NCI-H2196 treated with DMSO at 0.1 percent for 48 hours (cell line): Measurements from ENCODE around the gene CELF3.
"Not testable (repeated sequence)": the region's sequence is repeated elsewhere in the genome, so short reads cannot be mapped to it uniquely, and the experiment has no call there.

Experiments used
- DNase-seq: peaks from one replicate; lab custom pipeline; 2025; ENCODE audit not compliant: unreplicated experiment; lab: John Stamatoyannopoulos, UW

Gene CELF3

DNA sequence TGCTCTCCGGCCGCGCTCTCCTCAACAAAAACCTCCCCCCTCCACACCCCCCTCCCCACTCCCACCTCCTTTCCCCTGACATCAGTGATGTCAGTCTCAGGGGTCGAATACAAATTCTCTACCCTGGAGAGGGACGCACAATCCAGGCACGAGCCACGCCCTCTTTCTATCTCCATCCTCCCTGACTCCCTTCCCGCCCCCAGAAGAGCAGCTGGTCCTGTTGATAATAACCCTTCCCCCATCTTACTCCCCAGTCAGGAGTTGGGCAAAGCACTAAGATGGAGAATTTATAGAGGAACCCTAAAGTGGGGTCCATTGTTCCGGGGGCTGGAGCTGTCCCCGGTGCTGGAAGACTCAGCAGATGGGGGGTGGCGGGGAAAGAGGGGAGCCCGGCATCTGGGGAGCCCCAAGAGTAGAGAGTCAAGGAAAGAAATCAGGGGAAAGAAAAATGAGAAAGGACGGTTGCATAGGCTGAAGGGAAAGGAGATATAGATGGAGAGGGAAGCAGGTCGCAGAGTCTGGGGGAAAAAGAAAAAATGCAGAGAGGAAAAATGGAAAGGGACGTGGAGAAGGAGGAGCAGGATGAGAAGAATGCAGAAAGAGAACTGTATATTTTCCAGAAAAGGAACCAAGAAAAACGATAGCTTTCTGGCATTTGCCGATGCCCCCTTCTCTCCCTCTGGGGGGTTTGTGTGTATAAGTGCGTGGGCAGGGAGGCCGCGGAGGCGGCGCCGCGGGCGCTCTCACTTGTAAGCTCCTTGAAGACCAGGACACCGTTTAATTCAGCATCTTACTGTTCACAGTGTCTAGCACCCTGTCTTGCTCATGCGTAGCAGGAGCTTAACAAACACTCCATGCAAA lies at the start of gene CELF3:
CELF3 (minus strand) TSS at position 33 of the 861 bp plus-strand sequence. CDS start 783 bp downstream, outside the sequence.
- DNase-seq: peak; percentile 95

DNA sequence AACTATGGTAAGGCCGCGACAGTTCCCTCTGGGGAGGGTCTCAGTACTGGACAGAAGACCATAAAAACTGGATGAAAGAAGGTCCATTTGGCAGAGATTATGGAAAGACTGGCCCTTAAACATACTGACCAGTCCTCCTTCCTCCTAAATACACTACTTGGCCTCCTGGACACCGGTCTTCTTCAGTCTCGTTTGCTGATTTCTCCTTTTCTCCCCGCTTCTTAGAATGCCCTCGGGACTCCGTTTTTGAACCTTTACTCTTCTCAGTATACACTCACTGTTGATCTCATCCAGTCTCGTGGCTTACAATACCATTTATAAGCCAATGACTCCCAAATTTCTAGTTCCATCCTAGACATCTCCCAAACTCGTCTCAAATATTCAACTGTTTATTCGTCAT lies 47.4 kb upstream of the CELF3 start:
- DNase-seq: no peak

DNA sequence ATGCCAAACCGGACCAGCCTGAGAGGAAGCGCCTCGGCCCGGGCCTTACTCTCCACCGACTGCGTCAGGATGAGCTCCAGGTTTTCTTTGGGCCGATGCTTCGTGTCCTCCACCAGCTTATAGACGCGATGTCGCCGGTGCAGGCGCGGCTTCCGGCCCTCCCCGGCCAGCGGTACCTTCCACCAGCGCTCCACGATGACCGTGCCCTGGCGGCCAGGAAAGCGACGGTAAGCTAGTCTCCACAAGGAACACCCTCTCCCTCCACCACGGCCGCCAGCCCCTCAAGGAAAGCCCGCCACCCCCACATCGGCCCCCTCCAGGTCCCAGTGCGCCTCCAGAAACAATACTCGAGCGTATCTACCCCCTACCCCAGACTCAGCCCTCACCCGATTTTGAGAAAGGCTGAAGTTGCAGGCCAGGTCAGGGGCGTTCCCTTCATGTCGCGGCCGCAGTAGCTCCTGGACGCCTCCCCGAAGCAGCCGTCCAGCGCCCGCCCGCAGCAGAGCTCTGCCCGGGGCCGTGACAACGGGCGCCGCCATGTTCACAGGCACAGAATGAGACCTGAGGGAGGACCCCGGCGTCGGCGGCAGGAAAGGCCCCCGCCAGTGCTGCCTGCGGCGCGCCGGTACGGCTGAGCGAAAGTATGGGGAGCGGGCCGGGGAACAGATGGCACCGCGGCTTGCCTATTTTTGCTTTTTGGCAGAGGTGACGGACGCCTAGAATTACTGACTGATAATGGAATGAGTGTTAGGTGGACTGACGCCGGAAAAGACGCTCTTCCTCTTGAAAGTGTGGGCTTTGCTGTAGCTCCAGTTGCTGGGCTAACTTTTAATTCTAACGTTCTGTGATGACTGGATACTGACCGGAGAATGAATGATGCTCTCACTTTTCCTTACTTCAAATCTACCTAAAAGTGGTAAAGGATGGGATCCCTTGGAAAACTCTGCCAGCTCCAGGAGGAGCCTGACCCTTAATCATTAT lies 46.6 kb upstream of the CELF3 start, which contains the start of gene MRPL9:
MRPL9 (minus strand) TSS at position 556 of the 981 bp plus-strand sequence; CDS start at position 539, 17 bp downstream.
- peak; percentile 65 for DNase-seq

DNA sequence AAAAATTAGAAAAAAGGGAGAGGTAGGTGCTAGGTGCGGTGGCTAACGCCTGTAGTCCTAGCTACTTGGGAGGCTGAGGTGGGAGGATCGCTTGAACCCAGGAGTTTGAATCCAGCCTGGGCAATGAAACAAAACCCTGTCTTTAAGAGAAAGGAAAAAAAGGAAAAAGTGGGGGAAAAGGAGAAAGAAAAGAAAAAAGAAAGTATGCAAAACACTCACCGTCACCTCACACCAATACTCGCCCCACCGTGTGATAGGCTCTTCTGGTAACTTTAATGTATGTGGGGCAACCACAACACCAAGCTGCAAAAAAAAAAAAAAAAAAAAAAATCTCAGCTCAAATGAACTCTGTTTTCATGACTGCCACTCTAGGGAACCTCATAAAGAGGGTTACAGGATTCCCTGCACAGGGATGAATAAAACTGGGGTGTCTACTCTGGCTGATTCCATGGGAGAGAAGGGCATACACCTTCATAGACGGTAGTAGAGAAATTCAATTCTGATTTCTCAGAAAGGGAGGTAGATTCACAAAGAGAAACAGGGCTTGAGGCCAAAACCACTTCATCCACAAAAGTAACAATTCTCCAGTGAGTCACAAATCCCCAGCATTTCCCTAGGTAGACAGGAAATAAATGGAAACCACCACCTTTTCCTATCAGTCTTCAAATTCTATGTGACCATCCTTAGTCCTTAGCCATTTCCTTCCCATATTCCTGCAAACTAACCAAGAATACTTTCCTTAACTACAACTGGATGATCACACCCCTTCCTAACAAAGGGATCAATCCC lies 44.2 kb upstream of the CELF3 start:
- no peak for DNase-seq

DNA sequence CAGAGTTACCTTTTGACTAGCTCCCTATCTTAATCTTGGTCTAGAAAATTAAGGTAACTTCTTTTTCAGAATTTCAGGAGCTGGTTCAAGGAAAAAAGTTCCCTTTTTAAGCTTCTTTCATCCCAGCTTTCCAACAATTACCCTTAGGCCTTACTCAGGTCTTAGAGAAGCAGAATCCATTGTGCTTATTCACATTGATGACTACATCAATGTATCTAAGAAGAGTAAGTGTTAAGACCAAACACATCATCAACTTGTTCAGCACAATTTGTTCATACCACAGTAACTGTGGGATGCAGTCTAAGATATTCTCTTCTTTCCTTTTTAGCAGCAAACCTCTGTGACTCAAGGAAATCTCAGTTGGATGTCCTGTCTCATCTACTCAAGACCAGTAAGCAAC lies 42.6 kb upstream of the CELF3 start:
- no peak for DNase-seq

DNA sequence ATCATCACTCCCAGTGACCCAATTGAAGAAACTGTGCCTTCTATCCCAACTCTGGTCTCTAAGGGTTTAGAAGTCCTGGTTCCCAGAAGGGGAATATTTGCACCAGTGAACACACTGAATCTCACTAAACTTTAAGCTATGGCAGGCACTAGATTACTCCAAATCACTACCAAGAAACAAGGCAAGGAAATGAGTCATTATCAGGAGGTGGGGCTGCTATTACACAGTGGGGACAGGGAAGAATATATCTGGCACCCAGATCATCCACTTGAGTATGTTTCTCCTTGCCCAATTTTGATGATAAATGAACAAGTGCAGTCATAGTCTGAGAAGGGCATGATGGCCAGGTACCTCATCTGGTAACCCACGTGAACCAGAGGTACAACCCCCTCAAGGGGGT lies 39.7 kb upstream of the CELF3 start:
- DNase-seq: no peak

DNA sequence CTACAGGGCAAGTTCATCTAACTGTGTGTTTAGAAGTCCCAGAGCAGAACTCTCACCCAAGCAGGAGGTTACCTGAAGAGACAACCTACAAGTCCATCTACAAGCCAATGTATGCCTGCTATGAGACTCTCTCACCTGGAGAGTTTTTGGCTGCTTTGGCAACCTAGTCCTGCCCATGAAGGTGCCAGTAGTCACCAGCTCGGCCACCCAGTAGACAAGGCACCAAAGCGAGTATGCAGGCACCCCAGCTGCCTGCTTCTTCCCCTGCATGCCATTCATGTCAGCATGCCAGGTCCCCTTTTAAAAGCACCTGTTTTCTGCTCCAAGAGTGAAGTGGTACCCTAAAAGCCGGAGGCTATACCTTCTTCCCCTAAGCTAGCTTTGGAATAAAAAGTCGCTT lies 24.9 kb upstream of the CELF3 start:
- no peak for DNase-seq

DNA sequence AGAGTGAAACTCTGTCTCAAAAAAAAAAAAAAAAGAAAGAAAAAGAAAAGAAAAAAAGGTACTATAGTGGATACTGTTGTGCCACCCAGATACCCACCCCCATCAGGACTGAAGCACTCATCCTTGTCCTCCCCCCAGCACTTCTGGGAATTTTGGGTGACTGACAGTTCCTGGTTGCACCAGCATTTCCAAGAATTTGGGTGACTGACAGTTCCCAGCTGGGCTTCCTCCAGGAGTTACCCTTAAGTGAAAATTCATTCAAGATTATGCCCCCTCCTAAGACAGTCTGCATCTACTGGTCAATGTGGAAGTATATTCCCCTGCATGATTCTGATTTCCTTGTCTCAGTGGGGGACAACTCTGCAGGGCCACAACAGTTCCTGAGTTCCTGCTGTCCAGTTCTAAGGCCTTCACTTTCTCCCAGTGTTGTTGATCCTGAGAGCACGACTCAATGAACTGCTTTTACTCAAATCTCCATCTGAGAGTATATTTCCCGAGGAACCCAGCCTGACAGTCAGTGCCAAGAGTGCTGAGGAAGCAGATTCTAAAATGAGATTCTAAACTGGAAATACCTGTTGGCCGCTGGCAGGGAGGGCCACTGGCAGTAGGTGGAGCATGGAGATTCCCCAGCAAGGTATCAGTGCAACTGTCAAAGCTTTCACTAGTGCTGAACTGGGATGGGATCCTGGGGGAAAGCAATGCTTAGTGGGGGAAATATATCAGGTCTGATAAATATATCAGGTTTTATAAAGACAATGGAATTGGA lies 23.2 kb upstream of the CELF3 start:
- no peak for DNase-seq

DNA sequence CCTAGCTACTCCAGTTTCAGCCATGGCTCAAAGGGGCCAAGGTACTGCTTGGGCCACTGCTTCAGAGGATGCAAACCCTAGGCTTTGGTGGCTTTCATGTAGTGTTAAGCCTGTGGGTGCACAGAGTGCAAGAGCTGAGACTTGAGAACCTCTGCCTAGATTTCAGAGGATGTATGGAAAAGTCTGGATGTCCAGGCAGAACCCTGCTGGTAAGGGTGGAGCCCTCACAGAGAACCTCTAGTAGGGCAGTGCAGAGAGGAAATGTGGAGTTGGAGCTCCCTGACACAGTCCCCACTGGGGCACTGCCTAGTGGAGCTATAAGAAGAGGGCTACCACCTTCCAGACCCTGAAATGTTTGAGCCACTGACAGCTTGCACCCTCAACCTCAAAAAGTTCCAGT lies 20.9 kb upstream of the CELF3 start:
- DNase-seq: no peak

DNA sequence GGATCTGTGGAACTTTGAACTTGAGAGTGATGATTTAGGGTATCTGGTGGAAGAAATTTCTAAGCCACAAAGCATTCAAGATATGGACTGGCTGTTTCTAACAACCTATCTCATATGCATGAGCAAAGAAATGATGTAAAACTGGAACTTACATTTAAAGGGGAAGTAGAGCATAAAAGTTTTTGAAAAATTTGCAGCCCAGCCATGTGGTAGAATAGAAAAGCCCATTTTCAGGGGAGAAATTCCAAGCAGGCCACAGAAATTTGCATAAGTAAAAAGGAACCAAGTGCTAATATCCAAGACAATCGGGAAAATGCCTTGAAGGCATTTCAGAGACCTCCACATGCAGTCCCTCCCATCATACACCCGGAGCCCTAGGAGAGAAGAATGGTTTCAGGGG lies 20.4 kb upstream of the CELF3 start:
- DNase-seq: no peak

DNA sequence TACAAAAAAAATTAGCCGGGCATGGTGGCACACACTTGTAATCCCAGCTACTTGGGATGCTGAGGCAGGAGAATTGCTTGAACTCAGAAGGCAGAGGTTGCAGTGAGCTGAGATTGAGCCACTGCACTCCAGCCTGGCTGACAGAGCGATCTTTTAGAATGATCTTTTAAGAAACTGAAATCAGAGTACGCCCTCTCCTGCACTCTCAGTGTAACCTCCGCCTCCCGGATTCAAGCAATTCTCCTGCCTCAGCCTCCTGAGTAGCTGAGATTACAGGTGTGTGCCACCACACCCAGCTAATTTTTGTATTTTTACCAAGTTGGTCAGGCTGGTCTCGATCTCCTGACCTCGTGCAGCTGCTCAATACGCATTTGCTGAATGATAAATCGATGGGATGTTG lies 17.4 kb upstream of the CELF3 start:
- DNase-seq: not testable (repeated sequence)

DNA sequence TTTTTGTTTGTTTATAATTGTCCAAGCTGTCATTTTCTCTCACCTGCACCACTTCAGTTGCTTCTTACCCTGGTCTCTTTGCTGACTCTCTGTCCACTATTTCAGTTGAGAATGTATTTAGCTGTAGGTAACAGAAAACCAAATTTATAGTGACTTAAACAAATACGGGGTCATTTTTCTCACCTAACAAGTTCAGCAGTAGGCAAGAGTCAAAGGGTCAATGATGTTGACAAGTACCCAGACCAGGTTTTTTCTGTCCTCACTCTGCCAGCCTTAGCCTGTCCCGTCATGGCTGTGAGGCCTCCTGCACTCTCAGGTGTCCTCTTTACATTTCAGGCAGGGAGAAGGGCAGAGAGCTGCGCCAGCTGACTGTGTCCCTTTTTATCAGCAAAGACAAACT lies 16.5 kb upstream of the CELF3 start:
- DNase-seq: no peak

DNA sequence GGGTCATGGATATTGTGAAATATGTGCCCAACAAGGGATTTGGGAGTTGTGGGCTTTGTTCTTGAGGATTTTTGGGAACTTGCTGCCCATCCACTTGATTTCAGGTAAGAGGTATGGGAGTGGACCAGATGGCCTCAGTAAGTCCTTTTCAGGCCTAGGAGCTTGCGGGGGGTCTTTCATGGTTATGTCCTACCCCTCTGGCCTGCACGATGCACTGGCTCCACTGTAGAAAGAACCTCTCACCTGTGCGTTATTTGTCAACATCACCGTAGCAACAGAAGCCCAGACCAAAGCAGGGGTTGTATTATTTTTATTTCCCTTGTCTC lies 13.3 kb upstream of the CELF3 start:
- DNase-seq: no peak

DNA sequence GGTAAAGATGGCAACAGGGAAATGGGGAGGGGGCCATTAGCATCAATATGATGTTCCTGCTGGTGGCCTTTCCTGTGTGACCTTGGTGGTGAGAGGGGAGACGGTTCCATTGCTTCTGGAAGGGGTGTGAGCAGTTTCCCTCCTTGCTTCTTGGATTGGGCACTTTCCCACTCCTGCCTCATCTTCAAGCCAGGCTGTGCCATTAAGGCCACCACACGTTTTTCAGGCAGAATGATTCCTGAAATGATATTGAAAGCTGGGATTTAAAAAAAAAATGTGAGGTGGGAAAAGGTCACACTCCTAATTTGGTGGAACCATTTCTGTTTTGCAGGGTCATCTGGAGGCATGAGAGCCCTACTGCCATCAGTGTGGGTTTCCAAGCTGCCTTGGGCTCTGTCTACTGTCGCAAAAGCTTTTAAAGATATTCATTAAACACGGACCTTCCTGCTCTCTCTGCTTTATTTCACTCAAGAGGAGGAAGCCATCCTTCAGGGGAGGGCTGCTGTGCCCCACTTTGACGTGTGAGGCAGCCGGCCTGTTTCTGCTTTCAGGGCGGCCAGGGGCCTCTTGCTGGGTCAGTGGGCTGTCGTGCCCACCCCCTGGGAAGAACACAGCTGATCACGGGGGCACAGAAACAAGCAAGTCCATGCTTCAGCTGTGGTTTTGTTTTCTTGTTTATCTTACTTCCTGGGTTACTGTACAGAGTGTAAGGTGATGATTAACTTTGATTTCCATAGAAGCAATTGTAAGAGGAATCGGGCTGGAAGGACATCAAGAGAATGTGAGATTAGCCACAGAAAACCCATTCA lies 12.8 kb upstream of the CELF3 start:
- no peak for DNase-seq

DNA sequence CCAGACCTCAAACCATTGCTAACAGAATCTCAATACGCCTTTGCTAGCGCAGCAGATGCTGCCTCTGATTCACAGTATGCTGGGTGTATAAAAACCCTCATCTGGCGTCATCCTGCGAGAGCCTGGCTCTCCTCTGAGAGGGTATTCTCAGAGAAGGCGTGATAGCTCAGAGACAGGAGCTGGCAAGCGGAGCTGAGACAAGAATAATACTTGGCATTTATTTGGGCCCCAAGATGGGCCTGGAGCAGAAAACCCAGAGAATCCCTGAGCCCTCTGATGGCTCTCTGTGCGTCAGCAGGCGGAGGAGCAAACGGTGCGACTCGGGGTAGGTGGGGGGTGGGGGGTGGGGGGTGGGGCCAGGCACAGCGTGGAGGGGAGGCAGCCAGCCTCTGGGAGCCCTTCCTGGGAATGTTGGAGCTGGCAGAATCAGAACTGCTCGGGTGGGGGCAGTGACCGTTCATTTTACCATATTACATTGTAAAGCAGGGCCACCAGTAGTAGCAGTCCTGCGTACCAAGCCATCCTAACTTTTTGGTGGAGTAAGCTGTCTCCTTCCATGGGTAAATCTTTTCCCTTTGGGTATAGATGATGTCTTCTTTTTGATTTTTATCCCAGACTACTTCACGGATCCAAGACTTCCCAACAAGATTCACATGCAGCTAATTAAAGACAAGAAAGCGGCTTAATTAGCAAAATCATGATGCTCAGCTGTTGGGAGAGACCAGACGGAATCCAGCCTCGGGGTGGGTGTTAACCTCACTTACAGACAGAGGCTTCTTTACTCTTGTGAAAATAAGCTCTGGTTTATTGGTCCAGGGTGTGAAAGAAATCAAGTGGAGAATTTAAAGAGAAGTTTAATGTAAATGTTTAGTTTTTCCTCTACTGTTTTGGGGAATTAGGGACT lies 11.8 kb upstream of the CELF3 start:
- no peak for DNase-seq

DNA sequence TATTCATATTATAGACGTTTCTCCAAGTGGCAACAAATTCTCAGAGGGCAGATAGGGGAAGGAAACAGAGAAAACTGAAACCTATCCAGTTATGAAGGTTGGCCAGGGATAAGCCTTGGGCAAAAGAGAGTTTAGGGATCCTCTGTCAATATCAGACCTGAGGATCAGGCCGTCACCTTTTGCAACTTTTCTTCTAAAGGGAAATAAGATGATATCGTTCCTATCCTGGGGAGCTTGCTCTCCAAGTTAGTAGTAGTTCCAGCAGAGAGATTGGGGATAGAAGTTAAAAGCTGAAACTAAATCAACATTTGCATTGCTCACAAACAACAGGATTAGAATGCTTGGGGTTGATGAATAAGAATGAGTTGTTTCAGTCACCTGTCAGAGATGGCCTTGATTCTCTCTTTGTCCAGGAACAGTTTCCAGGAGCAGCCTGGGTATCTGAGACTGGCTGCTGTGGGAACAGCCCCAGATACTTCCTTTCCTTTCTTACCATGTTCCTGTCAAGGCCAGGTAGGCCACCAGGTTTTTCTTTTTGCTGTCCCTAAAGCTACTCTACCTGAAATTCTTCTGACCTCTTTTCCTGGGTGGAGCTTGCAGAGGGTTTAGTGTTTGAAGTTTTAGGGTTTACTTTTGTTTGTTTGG lies 7.2 kb upstream of the CELF3 start:
- no peak for DNase-seq

DNA sequence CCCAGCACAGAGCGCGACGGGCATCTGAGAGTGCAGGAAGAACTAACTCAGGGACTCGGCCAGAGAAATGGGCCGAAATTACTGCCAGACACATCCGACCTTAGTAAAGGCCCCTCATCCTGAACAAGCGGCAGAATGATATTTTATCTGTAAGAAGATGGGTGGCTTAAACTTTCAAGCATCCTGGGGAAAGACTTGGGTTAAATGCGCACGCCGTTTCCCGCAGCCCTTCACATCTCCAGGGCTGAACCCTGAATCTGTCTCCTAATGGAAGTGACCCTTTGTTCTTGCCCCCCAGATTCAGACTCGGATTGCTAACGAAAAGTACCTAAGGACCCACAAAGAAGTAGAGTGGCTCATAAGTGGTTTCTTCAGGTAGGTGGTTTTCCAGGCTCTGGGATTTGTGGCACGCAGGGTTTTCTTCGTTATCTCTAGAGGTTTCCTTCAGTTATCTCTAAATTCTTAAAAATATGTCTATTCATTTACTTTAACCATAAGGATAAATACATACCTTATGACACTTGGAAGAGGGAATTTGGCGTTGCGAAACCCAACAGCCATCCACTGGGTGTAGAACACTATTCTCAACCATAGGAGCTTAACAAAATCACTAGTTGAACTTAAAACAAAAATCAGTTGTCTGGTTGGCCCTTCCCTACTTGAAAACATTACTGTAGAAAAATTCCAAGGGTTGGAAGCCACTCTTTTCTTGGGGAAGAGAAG lies 5.3 kb upstream of the CELF3 start:
- DNase-seq: no peak
